DOHH2 (cell line): ENCODE data around the gene SLC2A4.
"Not testable (repeated sequence)": the region's sequence is repeated elsewhere in the genome, so short reads cannot be mapped to it uniquely, and the experiment has no call there.

Experiments
- H3F3A ChIP-seq: fragments of 200-600 bp; sonication (generic), shearing (Covaris generic); 2 replicates; pipeline ENCODE4 v1.6.0; 2016; ENCODE audit warnings: antibody characterized with exemption, mild to moderate bottlenecking; ENCODE audit not compliant: control insufficient read depth, insufficient read depth
- H3K27ac ChIP-seq: fragments of 200-600 bp; sonication (generic); 2 replicates; pipeline ENCODE4 v1.5.1; 2014; ENCODE audit warnings: low read depth, mild to moderate bottlenecking, low read length, moderate library complexity
- H3K27me3 ChIP-seq: fragments of 200-600 bp; sonication (generic); 2 replicates; pipeline ENCODE4 v1.6.1; 2014; ENCODE audit warnings: mild to moderate bottlenecking, low read length, mixed read lengths; ENCODE audit not compliant: control insufficient read depth
- H3K36me3 ChIP-seq: fragments of 200-600 bp; sonication (generic); 2 replicates; pipeline ENCODE4 v1.6.1; 2014; ENCODE audit warnings: mild to moderate bottlenecking, low read length, moderate library complexity, mixed read lengths; ENCODE audit not compliant: control insufficient read depth
- H3K4me1 ChIP-seq: fragments of 200-600 bp; sonication (generic); 2 replicates; pipeline ENCODE4 v1.6.1; 2014; ENCODE audit warnings: mild to moderate bottlenecking, low read length, mixed read lengths; ENCODE audit not compliant: control insufficient read depth
- H3K4me2 ChIP-seq: fragments of 200-600 bp; sonication (generic); 2 replicates; pipeline ENCODE4 v1.6.0; 2014; ENCODE audit warnings: mild to moderate bottlenecking, low read length, moderate library complexity
- H3K4me3 ChIP-seq: fragments of 200-600 bp; sonication (generic); 2 replicates; pipeline ENCODE4 v1.5.1; 2014; ENCODE audit warnings: mild to moderate bottlenecking, low read length, mixed read lengths
- H3K79me2 ChIP-seq: fragments of 200-600 bp; sonication (generic); 2 replicates; pipeline ENCODE4 v1.6.1; 2014; ENCODE audit warnings: mild to moderate bottlenecking, low read length, mixed read lengths; ENCODE audit not compliant: control insufficient read depth
- H3K9me2 ChIP-seq: fragments of 200-600 bp; sonication (generic); replicated peaks from 2 replicates; pipeline ENCODE4 v1.6.1; 2014; ENCODE audit warnings: mild to moderate bottlenecking, low read length, mixed read lengths; ENCODE audit not compliant: control insufficient read depth
- H3K9me3 ChIP-seq: fragments of 200-600 bp; sonication (generic); 2 replicates; pipeline ENCODE4 v1.6.1; 2014; ENCODE audit warnings: antibody characterized with exemption, low read length, mixed read lengths; ENCODE audit not compliant: control insufficient read depth, insufficient read depth
- H4K20me1 ChIP-seq: fragments of 200-600 bp; sonication (generic); 2 replicates; pipeline ENCODE4 v1.6.0; 2014; ENCODE audit warnings: low read depth, mild to moderate bottlenecking, antibody characterized with exemption, low read length, moderate library complexity; ENCODE audit not compliant: control insufficient read depth, insufficient read depth
- EZH2phosphoT487 ChIP-seq: fragments of 200-600 bp; sonication (generic); IDR thresholded peaks from 2 replicates; pipeline ENCODE4 v1.6.1; 2017; ENCODE audit warnings: borderline replicate concordance, mild to moderate bottlenecking, antibody characterized with exemption, low read length, moderate library complexity, mixed read lengths
- TF ChIP-seq, protein P1 (sequence below): fragments of 200-600 bp; sonication (generic); IDR thresholded peaks from one replicate; pipeline ENCODE4 v1.5.1; 2014; ENCODE audit warnings: antibody characterized with exemption, mild to moderate bottlenecking, low read depth, low read length; ENCODE audit not compliant: poor library complexity, severe bottlenecking

The SLC2A4 gene

DNA sequence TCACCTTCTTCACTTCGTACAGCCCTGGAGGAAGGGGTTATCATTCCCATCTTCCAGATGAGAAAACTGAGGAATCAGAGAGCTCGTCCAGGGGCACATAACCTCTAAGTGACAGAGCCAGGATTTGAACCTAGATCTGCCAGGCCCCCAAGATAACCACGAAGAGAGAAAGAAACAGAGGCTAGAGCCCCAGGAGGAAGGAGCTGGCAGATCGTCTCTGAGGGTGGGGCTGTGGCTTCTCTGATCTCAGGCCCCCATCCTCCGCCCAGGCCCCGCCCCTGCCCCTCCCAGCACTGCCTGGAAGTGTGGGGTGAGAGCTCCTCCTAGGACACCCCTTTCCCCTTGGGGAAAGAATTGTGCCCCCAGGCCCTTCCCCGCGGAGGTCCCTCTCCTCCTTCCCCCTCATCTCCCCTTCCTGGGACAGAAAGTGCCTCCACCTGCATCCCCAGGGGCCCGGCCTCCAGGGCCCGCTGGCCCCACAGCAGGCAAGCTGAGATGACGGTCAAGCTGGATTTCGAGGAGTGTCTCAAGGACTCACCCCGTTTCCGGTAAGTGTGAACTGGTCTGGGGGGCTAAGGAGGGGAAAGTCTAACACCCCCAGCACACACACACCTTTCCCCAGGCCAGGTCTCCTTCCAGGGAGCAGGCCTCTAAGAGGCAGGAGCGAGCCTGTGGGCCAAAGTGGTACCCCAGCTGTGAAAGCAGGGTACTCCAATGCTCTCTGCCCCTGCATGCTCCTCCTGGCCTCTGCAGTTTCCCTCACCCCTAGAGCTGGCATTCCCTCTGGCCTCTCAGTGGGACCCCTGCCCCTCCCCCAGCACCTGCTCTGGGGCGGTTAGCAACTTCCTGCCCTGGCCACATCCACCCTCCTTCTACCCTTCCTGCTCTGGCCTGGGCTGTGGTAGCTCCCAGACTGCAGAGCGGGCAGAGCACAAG is 55.0 kb downstream of the SLC2A4 start, which contains the start of gene ACAP1:
Gene ACAP1 (plus strand): TSS at position 290 of the 936 bp plus-strand sequence. CDS start 206 bp downstream, at position 496.
- Histone ChIP-seq H4K20me1 (no peaks in the 10 kb centered on the region), H3K27me3 (no peaks in the 10 kb centered on the region), H3K27ac (peak within 1 kb of the TSS; percentile 84), H3K9me2 (no peaks in the 10 kb centered on the region), H3K4me1 (peaks cover 60% of the 10 kb centered on the region), H3F3A (peaks cover 9% of the 10 kb centered on the region), H3K4me2 (peak within 1 kb of the TSS; percentile 99), H3K36me3 (peaks cover 33% of the 10 kb centered on the region), H3K4me3 (peak within 1 kb of the TSS; percentile 88), H3K9me3 (no peaks in the 10 kb centered on the region), H3K79me2 (peaks cover 38% of the 10 kb centered on the region)
- no peak for TF ChIP-seq EZH2phosphoT487
- TF ChIP-seq, protein P1, sequence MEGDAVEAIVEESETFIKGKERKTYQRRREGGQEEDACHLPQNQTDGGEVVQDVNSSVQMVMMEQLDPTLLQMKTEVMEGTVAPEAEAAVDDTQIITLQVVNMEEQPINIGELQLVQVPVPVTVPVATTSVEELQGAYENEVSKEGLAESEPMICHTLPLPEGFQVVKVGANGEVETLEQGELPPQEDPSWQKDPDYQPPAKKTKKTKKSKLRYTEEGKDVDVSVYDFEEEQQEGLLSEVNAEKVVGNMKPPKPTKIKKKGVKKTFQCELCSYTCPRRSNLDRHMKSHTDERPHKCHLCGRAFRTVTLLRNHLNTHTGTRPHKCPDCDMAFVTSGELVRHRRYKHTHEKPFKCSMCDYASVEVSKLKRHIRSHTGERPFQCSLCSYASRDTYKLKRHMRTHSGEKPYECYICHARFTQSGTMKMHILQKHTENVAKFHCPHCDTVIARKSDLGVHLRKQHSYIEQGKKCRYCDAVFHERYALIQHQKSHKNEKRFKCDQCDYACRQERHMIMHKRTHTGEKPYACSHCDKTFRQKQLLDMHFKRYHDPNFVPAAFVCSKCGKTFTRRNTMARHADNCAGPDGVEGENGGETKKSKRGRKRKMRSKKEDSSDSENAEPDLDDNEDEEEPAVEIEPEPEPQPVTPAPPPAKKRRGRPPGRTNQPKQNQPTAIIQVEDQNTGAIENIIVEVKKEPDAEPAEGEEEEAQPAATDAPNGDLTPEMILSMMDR, result no peak

DNA sequence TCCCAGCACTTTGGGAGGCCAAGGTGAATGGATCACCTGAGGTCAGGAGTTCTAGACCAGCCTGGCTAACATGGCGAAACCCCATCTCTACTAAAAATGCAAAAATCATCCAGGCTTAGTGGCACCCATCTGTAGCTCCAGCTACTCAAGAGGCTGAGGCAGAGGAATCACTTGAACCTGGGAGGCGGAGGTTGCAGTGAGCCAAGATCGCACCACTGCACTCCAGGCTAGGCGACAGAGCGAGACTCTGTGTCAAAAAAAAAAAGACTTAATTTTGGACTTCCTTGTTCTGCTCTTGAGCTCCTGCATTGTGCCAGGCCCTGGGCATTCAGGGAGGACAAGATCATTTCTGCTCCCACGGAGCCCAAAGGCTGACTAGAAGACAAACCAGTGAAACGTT is 56.1 kb downstream of the SLC2A4 start:
- H3K9me2 ChIP-seq, H4K20me1 ChIP-seq, H3K27me3 ChIP-seq, H3K9me3 ChIP-seq, H3F3A ChIP-seq: not testable (repeated sequence)
- Histone ChIP-seq H3K4me3 (peak overlapping the region; percentile 88), H3K36me3 (peaks cover 42% of the 10 kb centered on the region), H3K4me2 (peak overlapping the region; percentile 99), H3K79me2 (peaks cover 38% of the 10 kb centered on the region), H3K27ac (peak overlapping the region; percentile 84), H3K4me1 (peaks cover 49% of the 10 kb centered on the region)
